ENCODE measurements around the gene MYCN. TPM values are rescaled to one million over a fixed set of nuclear protein-coding genes. Genes with fewer than 3 reads are reported as not detected.

Gene MYCN
- polyA plus RNA-seq, 3 donors, result not detected

- Histone ChIP-seq H2AFZ (ENCODE audit: insufficient read depth, low read depth, low read length, poor library complexity, severe bottlenecking) (no peak overlapping the region), H3K27me3 (ENCODE audit: control insufficient read depth in 2 of 2, insufficient read depth in 2 of 2, low read length in 2 of 2) (no peaks in the 10 kb centered on the region), H4K20me1 (ENCODE audit: insufficient read depth, low read length) (no peaks in the 10 kb centered on the region), H3K4me2 (replicated peaks; ENCODE audit: extremely low read depth, low read length, poor library complexity, severe bottlenecking) (no peak overlapping the region), H3K36me3 (replicated peaks in 1 of 2; ENCODE audit: control insufficient read depth in 1 of 2, insufficient read depth in 2 of 2, low read length in 2 of 2) (no peaks in the 10 kb centered on the region), H3K4me3 (replicated peaks in 1 of 3; ENCODE audit: low read depth in 2 of 3, low read length in 3 of 3) (no peak overlapping the region), H3K9me3 (replicated peaks in 1 of 2; ENCODE audit: control insufficient read depth in 1 of 2, insufficient read depth in 1 of 2, low read length in 2 of 2) (peaks cover 11 to 16% of the 10 kb centered on the region in 2 donors), H3K27ac (ENCODE audit: low read depth in 1 of 2, low read length in 2 of 2) (no peak overlapping the region), H3K79me2 (ENCODE audit: insufficient read depth, low read length) (no peaks in the 10 kb centered on the region), H3K9ac (ENCODE audit: insufficient read depth, low read length, poor library complexity, severe bottlenecking) (no peak overlapping the region), H3K4me1 (ENCODE audit: control insufficient read depth in 1 of 2, insufficient read depth in 2 of 2, low read length in 2 of 2) (no peaks in the 10 kb centered on the region)
- no peak for DNase-seq
- Mint-ChIP-seq H3K27me3 (ENCODE audit: low read depth in 3 of 3) (peaks cover 0 to 4% (median 0%) of the 10 kb centered on the region in 3 donors), H3K4me1 (no peaks in the 10 kb centered on the region), H3K4me3 (no peak overlapping the region), H3K9me3 (peaks cover 10 to 34% (median 17%) of the 10 kb centered on the region in 7 donors), H3K27ac (no peak overlapping the region), H3K36me3 (no peaks in the 10 kb centered on the region)
- TF ChIP-seq CTCF (IDR thresholded peaks at IDR 0.05), result no peak
- WGBS (ENCODE audit: insufficient coverage), result no CpG with 5 or more reads among the region's 4 CpGs
- intact Hi-C loops (cut with micrococcal nuclease), result no loop called here
These were observed 42.8 kb upstream of the MYCN start for GRCh38 chr2:15897431-15898098.

- Histone ChIP-seq H2AFZ (ENCODE audit: insufficient read depth, low read depth, low read length, poor library complexity, severe bottlenecking) (no peak overlapping the region), H3K4me2 (replicated peaks; ENCODE audit: extremely low read depth, low read length, poor library complexity, severe bottlenecking) (no peak overlapping the region), H3K36me3 (replicated peaks in 1 of 2; ENCODE audit: control insufficient read depth in 1 of 2, insufficient read depth in 2 of 2, low read length in 2 of 2) (no peaks in the 10 kb centered on the region), H3K9ac (ENCODE audit: insufficient read depth, low read length, poor library complexity, severe bottlenecking) (no peak overlapping the region), H4K20me1 (ENCODE audit: insufficient read depth, low read length) (no peaks in the 10 kb centered on the region), H3K4me3 (replicated peaks in 1 of 3; ENCODE audit: low read depth in 2 of 3, low read length in 3 of 3) (no peak overlapping the region), H3K27me3 (ENCODE audit: control insufficient read depth in 2 of 2, insufficient read depth in 2 of 2, low read length in 2 of 2) (no peaks in the 10 kb centered on the region), H3K79me2 (ENCODE audit: insufficient read depth, low read length) (no peaks in the 10 kb centered on the region), H3K9me3 (replicated peaks in 1 of 2; ENCODE audit: control insufficient read depth in 1 of 2, insufficient read depth in 1 of 2, low read length in 2 of 2) (peaks cover 11 to 16% of the 10 kb centered on the region in 2 donors), H3K4me1 (ENCODE audit: control insufficient read depth in 1 of 2, insufficient read depth in 2 of 2, low read length in 2 of 2) (no peaks in the 10 kb centered on the region), H3K27ac (ENCODE audit: low read depth in 1 of 2, low read length in 2 of 2) (no peak overlapping the region)
- Mint-ChIP-seq H3K4me3 (no peak overlapping the region), H3K4me1 (no peaks in the 10 kb centered on the region), H3K36me3 (no peaks in the 10 kb centered on the region), H3K27me3 (ENCODE audit: low read depth in 3 of 3) (peaks cover 0 to 4% (median 0%) of the 10 kb centered on the region in 3 donors), H3K27ac (no peak overlapping the region), H3K9me3 (peaks cover 10 to 34% (median 17%) of the 10 kb centered on the region in 7 donors)
- intact Hi-C loops (cut with micrococcal nuclease), result no loop called here
- DNase-seq, result no peak
- no CpG with 5 or more reads among the region's 2 CpGs for WGBS (ENCODE audit: insufficient coverage)
- no peak for TF ChIP-seq CTCF (IDR thresholded peaks at IDR 0.05)
These were observed 41.1 kb upstream of the MYCN start for GRCh38 chr2:15899327-15899612.

Measured in CD14-positive monocyte (primary cell).